Measurements from ENCODE around the gene FZD7.

DNA sequence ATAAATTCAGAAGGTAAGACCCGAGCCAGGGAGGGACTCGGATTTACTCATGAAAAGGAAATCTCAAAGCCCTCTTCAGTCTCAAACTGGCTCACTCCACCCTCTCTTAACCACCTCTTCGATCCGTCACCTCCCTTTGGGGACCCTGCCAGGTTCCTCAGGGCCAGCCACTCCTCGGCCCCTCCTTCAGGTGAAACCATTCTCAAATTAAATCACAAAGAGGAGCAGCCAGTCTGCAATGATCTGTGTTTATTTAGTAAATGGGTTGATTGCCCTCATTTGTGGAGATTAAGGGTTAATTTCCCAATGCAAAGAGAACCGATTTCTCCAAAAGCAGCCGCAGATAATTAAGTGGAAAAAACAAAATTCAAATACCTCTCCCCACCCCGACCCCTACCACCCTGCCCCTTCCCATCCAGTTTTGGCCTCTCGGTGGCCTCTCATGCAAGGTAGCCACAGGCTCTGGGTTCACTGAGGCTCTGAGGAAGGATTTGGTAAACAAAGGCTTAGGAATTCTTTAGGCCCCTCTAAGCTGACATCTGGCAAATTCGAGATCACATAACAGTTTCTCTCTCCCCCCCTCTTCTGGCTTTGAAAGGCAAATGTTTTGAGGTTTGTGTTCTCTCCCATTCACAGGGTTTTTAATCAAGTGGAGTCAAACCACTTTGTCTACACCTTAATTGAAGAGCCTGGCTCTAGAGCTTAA is 10.3 kb upstream of the FZD7 start:
- TF ChIP-seq CTCF (conservative IDR thresholded peaks at IDR 0.05; ENCODE audit: low read length) (no peak), EZH2phosphoT487 (IDR thresholded peaks at IDR 0.05; ENCODE audit: borderline replicate concordance) (no peak)
